ENCODE data around the gene TMOD4.

TMOD4 gene

DNA sequence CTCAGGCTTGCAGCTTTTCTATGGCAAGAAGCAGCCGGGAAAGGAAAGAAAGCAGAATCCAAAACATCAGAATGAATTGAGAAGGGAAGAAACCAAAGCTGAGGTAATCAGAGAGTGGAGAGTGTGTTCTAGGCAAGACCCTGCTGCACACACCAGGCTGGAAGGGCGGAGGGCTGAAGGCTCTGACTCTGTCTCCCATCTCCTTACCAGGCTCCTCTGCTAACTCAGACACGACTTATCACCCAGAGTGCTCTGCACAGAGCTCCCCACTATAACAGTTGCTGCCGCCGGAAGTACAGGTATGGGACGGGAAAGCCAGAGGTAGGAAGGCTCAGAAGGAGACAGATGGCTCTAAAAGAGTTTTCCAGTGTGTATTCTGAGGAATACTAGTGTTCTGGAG is 8.7 kb downstream of the TMOD4 start:
- peaks cover 12% of the 10 kb centered on the region for H3K36me3 ChIP-seq (ENCODE audit: control insufficient read depth, low read depth, low read length)
- peak overlapping the region; percentile 91 for H3K4me3 ChIP-seq (ENCODE audit: low read length)
- H3K9me3 ChIP-seq (ENCODE audit: control insufficient read depth, low read depth, low read length) = no peaks in the 10 kb centered on the region
- peak overlapping the region; percentile 87 for H3K9ac ChIP-seq (ENCODE audit: low read length)
- H3K27me3 ChIP-seq (ENCODE audit: control insufficient read depth, insufficient read depth, low read length) = no peaks in the 10 kb centered on the region
- no peak overlapping the region for H3K27ac ChIP-seq (ENCODE audit: low read length)
- H3K4me1 ChIP-seq (ENCODE audit: control insufficient read depth, low read depth, low read length) = peaks cover 10% of the 10 kb centered on the region

- no peaks in the 10 kb centered on the region for H3K27me3 ChIP-seq (ENCODE audit: control insufficient read depth, insufficient read depth, low read length)
- peaks cover 10% of the 10 kb centered on the region for H3K4me1 ChIP-seq (ENCODE audit: control insufficient read depth, low read depth, low read length)
- H3K36me3 ChIP-seq (ENCODE audit: control insufficient read depth, low read depth, low read length) = peaks cover 13% of the 10 kb centered on the region
- H3K27ac ChIP-seq (ENCODE audit: low read length) = peak overlapping the region; percentile 12
- H3K9ac ChIP-seq (ENCODE audit: low read length) = peak overlapping the region; percentile 87
- no peaks in the 10 kb centered on the region for H3K9me3 ChIP-seq (ENCODE audit: control insufficient read depth, low read depth, low read length)
- peak overlapping the region; percentile 91 for H3K4me3 ChIP-seq (ENCODE audit: low read length)
Measured at GRCh38 chr1:151166505-151166956, 9.2 kb downstream of the TMOD4 start.

GRCh38 chr1:151165738-151166504 is 9.9 kb downstream of the TMOD4 start, which contains the start of the genes LYSMD1 and SCNM1:
Gene LYSMD1, minus strand, starts transcription at chr1:151165902. Its CDS starts 644 bp downstream, at chr1:151165258.
Gene SCNM1, plus strand, starts transcription at chr1:151166144. Its CDS starts 9 bp downstream, at chr1:151166153.
- Histone ChIP-seq H3K4me3 (ENCODE audit: low read length) (peak within 1 kb of the TSS; percentile 91), H3K27me3 (ENCODE audit: control insufficient read depth, insufficient read depth, low read length) (no peaks in the 10 kb centered on the region), H3K27ac (ENCODE audit: low read length) (peak within 1 kb of the TSS; percentile 38), H3K36me3 (ENCODE audit: control insufficient read depth, low read depth, low read length) (peaks cover 15% of the 10 kb centered on the region), H3K4me1 (ENCODE audit: control insufficient read depth, low read depth, low read length) (peaks cover 10% of the 10 kb centered on the region), H3K9ac (ENCODE audit: low read length) (peak within 1 kb of the TSS; percentile 87), H3K9me3 (ENCODE audit: control insufficient read depth, low read depth, low read length) (no peaks in the 10 kb centered on the region)

GRCh38 chr1:151165281-151165737 is 10.5 kb downstream of the TMOD4 start:
- Histone ChIP-seq H3K27me3 (ENCODE audit: control insufficient read depth, insufficient read depth, low read length) (no peaks in the 10 kb centered on the region), H3K27ac (ENCODE audit: low read length) (peak overlapping the region; percentile 38), H3K4me3 (ENCODE audit: low read length) (peak overlapping the region; percentile 91), H3K9me3 (ENCODE audit: control insufficient read depth, low read depth, low read length) (no peaks in the 10 kb centered on the region), H3K9ac (ENCODE audit: low read length) (peak overlapping the region; percentile 55), H3K36me3 (ENCODE audit: control insufficient read depth, low read depth, low read length) (peaks cover 15% of the 10 kb centered on the region), H3K4me1 (ENCODE audit: control insufficient read depth, low read depth, low read length) (peaks cover 10% of the 10 kb centered on the region)

- H3K27me3 ChIP-seq (ENCODE audit: control insufficient read depth, insufficient read depth, low read length) = no peaks in the 10 kb centered on the region
- peak overlapping the region; percentile 55 for H3K9ac ChIP-seq (ENCODE audit: low read length)
- peaks cover 15% of the 10 kb centered on the region for H3K36me3 ChIP-seq (ENCODE audit: control insufficient read depth, low read depth, low read length)
- H3K4me3 ChIP-seq (ENCODE audit: low read length) = peak overlapping the region; percentile 91
- H3K4me1 ChIP-seq (ENCODE audit: control insufficient read depth, low read depth, low read length) = peaks cover 10% of the 10 kb centered on the region
- no peak overlapping the region for H3K27ac ChIP-seq (ENCODE audit: low read length)
- no peaks in the 10 kb centered on the region for H3K9me3 ChIP-seq (ENCODE audit: control insufficient read depth, low read depth, low read length)
Measured at GRCh38 chr1:151164732-151165280, 11.0 kb downstream of the TMOD4 start.

DNA sequence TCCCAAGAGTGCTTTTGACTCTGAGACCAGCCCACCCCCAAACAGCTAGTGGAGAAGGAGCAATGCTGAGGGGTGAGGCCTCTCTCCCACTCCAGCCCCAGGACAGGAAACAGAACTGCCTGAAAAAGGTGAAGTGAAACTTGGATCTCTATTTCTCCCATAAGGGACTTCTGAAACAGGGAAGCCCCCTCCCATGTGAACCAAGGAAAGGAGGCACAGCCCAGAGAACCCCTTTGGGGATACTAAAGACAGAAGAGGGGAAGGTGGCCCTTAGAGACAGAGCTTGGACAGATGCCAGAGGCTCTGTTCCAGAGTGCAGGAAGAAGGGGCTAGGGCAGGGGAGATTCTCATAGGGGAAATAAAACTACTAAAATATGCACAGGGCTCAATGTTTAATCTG is 16.4 kb downstream of the TMOD4 start:
- no peak overlapping the region for H3K9ac ChIP-seq (ENCODE audit: low read length)
- H3K27me3 ChIP-seq (ENCODE audit: control insufficient read depth, insufficient read depth, low read length) = no peaks in the 10 kb centered on the region
- no peaks in the 10 kb centered on the region for H3K9me3 ChIP-seq (ENCODE audit: control insufficient read depth, low read depth, low read length)
- no peak overlapping the region for H3K4me3 ChIP-seq (ENCODE audit: low read length)
- no peak overlapping the region for H3K27ac ChIP-seq (ENCODE audit: low read length)
- H3K36me3 ChIP-seq (ENCODE audit: control insufficient read depth, low read depth, low read length) = peaks cover 9% of the 10 kb centered on the region
- peaks cover 2% of the 10 kb centered on the region for H3K4me1 ChIP-seq (ENCODE audit: control insufficient read depth, low read depth, low read length)

- Histone ChIP-seq H3K36me3 (ENCODE audit: control insufficient read depth, low read depth, low read length) (peaks cover 9% of the 10 kb centered on the region), H3K9me3 (ENCODE audit: control insufficient read depth, low read depth, low read length) (no peaks in the 10 kb centered on the region), H3K27ac (ENCODE audit: low read length) (no peak overlapping the region), H3K4me1 (ENCODE audit: control insufficient read depth, low read depth, low read length) (no peaks in the 10 kb centered on the region), H3K4me3 (ENCODE audit: low read length) (no peak overlapping the region), H3K9ac (ENCODE audit: low read length) (no peak overlapping the region), H3K27me3 (ENCODE audit: control insufficient read depth, insufficient read depth, low read length) (no peaks in the 10 kb centered on the region)
Measured at GRCh38 chr1:151158751-151159251, 17.0 kb downstream of the TMOD4 start.

DNA sequence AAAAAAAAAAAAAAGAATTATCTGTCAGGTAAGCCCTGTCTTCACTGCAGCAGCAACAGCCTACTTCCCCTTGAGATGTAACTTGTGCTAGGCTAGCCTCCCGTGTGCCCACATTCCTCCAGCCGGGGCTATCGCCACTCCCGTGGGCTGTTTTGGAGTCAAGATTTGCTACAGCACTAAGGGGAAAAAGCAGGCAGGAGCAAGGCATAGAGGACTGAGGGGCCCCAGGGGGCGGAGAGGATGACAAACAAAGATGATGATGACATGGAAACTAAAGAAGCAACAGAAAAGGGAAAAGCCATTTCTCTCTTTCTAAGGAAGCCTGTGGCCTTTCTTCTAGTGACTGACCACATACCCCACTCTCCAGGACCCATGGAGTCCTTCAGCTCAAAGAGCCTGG is 17.5 kb downstream of the TMOD4 start:
- H3K4me3 ChIP-seq (ENCODE audit: low read length) = no peak overlapping the region
- H3K27ac ChIP-seq (ENCODE audit: low read length) = no peak overlapping the region
- no peak overlapping the region for H3K9ac ChIP-seq (ENCODE audit: low read length)
- H3K4me1 ChIP-seq (ENCODE audit: control insufficient read depth, low read depth, low read length) = no peaks in the 10 kb centered on the region
- no peaks in the 10 kb centered on the region for H3K9me3 ChIP-seq (ENCODE audit: control insufficient read depth, low read depth, low read length)
- H3K27me3 ChIP-seq (ENCODE audit: control insufficient read depth, insufficient read depth, low read length) = no peaks in the 10 kb centered on the region
- H3K36me3 ChIP-seq (ENCODE audit: control insufficient read depth, low read depth, low read length) = peaks cover 9% of the 10 kb centered on the region

GRCh38 chr1:151157067-151157531 is 18.7 kb downstream of the TMOD4 start:
- Histone ChIP-seq H3K36me3 (ENCODE audit: control insufficient read depth, low read depth, low read length) (peaks cover 9% of the 10 kb centered on the region), H3K9ac (ENCODE audit: low read length) (no peak overlapping the region), H3K4me3 (ENCODE audit: low read length) (no peak overlapping the region), H3K9me3 (ENCODE audit: control insufficient read depth, low read depth, low read length) (no peaks in the 10 kb centered on the region), H3K27ac (ENCODE audit: low read length) (no peak overlapping the region), H3K27me3 (ENCODE audit: control insufficient read depth, insufficient read depth, low read length) (no peaks in the 10 kb centered on the region), H3K4me1 (ENCODE audit: control insufficient read depth, low read depth, low read length) (no peaks in the 10 kb centered on the region)

DNA sequence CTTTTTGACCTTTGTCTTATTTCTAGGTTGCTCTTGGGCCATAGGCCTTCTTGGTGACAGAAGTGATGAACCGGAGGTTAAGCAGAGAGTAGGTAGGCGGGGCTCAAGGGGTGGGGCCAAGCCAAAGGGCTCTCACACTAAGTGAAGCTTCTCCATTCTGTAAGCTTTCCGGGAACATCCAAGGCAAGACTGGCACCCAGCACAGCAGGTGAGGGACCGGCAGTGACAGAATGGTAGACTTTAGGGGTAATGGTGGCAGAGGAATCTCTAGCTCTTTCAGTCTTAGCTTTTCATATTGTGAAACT is 19.3 kb downstream of the TMOD4 start, which contains the start of gene TNFAIP8L2:
Gene TNFAIP8L2, plus strand, starts transcription at position 135 of the 305 bp plus-strand sequence. CDS start 2,049 bp downstream, outside the sequence.
- no peaks in the 10 kb centered on the region for H3K27me3 ChIP-seq (ENCODE audit: control insufficient read depth, insufficient read depth, low read length)
- no peaks in the 10 kb centered on the region for H3K4me1 ChIP-seq (ENCODE audit: control insufficient read depth, low read depth, low read length)
- no peak within 1 kb of the TSS for H3K4me3 ChIP-seq (ENCODE audit: low read length)
- H3K9ac ChIP-seq (ENCODE audit: low read length) = no peak within 1 kb of the TSS
- peaks cover 8% of the 10 kb centered on the region for H3K36me3 ChIP-seq (ENCODE audit: control insufficient read depth, low read depth, low read length)
- H3K9me3 ChIP-seq (ENCODE audit: control insufficient read depth, low read depth, low read length) = no peaks in the 10 kb centered on the region
- no peak within 1 kb of the TSS for H3K27ac ChIP-seq (ENCODE audit: low read length)

DNA sequence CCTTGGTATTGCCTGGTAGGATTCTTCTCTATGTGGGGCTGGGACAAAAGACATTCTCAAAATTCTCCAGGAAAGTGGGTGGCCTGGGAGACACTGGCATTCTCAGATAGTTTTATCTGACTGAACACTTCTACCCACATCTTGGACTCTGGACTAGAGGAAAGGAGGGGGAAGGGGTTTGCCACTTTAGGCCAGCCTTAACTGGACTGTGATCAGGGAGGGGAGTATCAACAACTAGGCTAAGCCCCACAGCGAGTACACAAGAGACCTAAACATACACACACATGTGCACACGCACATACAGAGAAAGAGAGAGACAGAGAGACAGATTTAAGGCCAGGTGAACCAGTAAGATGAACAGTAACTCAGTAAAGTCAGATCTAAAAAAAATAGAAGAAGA is 28.1 kb downstream of the TMOD4 start:
- no peaks in the 10 kb centered on the region for H3K9me3 ChIP-seq (ENCODE audit: control insufficient read depth, low read depth, low read length)
- no peak overlapping the region for H3K27ac ChIP-seq (ENCODE audit: low read length)
- no peak overlapping the region for H3K4me3 ChIP-seq (ENCODE audit: low read length)
- H3K4me1 ChIP-seq (ENCODE audit: control insufficient read depth, low read depth, low read length) = peaks cover 27% of the 10 kb centered on the region
- H3K27me3 ChIP-seq (ENCODE audit: control insufficient read depth, insufficient read depth, low read length) = peaks cover 30% of the 10 kb centered on the region
- no peaks in the 10 kb centered on the region for H3K36me3 ChIP-seq (ENCODE audit: control insufficient read depth, low read depth, low read length)
- no peak overlapping the region for H3K9ac ChIP-seq (ENCODE audit: low read length)

Data from iPS-18a (cell line).